ENCODE measurements around the gene PCOLCE2. TPM values are rescaled to one million over a fixed set of nuclear protein-coding genes. Genes with fewer than 3 reads are reported as not detected.
A peak's percentile ranks its signal among the peaks of the same experiment; 100 is the strongest.

PCOLCE2 gene
- total and polyA plus RNA-seq, 2 donors (not counting 3 experiments of a cell fraction or from before 2014, with no cell fraction given) = not detected

GRCh38 chr3:142896201-142896755, 7.4 kb upstream of the PCOLCE2 start:
- intact Hi-C loops (cut with micrococcal nuclease) (no loop called here), dilution Hi-C loops (cut with MboI; ENCODE audit: extremely low pct_ligation_motif_present, low sequenced_read_pairs) (no loop called here)
- peak; percentile 19 for TF ChIP-seq FOS (IDR thresholded peaks at IDR 0.05; ENCODE audit: borderline replicate concordance, insufficient read depth, low read length)
- no peak for TF ChIP-seq JUN (IDR thresholded peaks at IDR 0.05; ENCODE audit: borderline replicate concordance, insufficient read depth, insufficient read length, low read depth)
- TF ChIP-seq EZH2 (IDR thresholded peaks at IDR 0.05; ENCODE audit: borderline replicate concordance, low read depth, low read length, severe bottlenecking) = no peak
- no peak overlapping the region for H3K9ac ChIP-seq (replicated peaks; ENCODE audit: extremely low read depth, insufficient read depth, low read length)
- DNase-seq (ENCODE audit: low read depth, low spot score) = no peak
- H3K27ac ChIP-seq (ENCODE audit: insufficient read depth, low read depth, low read length) = no peak overlapping the region
- no peaks in the 10 kb centered on the region for H3K9me1 ChIP-seq (replicated peaks; ENCODE audit: control insufficient read depth, extremely low read depth, insufficient read depth, low read length)
- CTCF ChIA-PET = no interaction called here
- no peaks in the 10 kb centered on the region for H3K79me2 ChIP-seq (ENCODE audit: control insufficient read depth, insufficient read depth, low read length)
- H3K36me3 ChIP-seq (ENCODE audit: control insufficient read depth in 2 of 2, extremely low read depth in 1 of 2, insufficient read depth in 2 of 2, low read length in 2 of 2) = no peaks in the 10 kb centered on the region
- no peak overlapping the region for H3K4me3 ChIP-seq (replicated peaks in 1 of 3; ENCODE audit: insufficient read depth in 1 of 3, low read depth in 1 of 3, low read length in 3 of 3)
- peaks cover 12 to 16% of the 10 kb centered on the region in 2 experiments for H3K27me3 ChIP-seq (ENCODE audit: control insufficient read depth in 2 of 2, insufficient read depth in 2 of 2, low read length in 2 of 2)
- H3K4me2 ChIP-seq (ENCODE audit: insufficient read depth, low read length) = no peak overlapping the region
- no peak for FAIRE-seq
- POLR2A ChIA-PET = no interaction called here
- no peaks in the 10 kb centered on the region for H3K9me3 ChIP-seq (replicated peaks; ENCODE audit: control insufficient read depth, insufficient read depth, low read length)
- H3K4me1 ChIP-seq (ENCODE audit: control insufficient read depth, extremely low read depth, insufficient read depth, low read length) = no peaks in the 10 kb centered on the region
- no TSS peak for BruUV-seq (replicated peaks)
- H4K20me1 ChIP-seq (replicated peaks; ENCODE audit: control insufficient read depth, extremely low read depth, insufficient read depth, low read length) = no peaks in the 10 kb centered on the region
- no peak overlapping the region for H2AFZ ChIP-seq (ENCODE audit: low read depth, low read length)

- H3K36me3 ChIP-seq (ENCODE audit: control insufficient read depth in 2 of 2, extremely low read depth in 1 of 2, insufficient read depth in 2 of 2, low read length in 2 of 2) = no peaks in the 10 kb centered on the region
- no peak for DNase-seq (ENCODE audit: low read depth, low spot score)
- H2AFZ ChIP-seq (ENCODE audit: low read depth, low read length) = no peak overlapping the region
- CTCF ChIA-PET = interaction anchor here (1.1 kb wide), 1 partner anchor 307 kb away, joined by 3 read pairs; no protein-coding TSS in a partner anchor
- intact Hi-C loops (cut with micrococcal nuclease) = no loop called here
- H3K9me3 ChIP-seq (replicated peaks; ENCODE audit: control insufficient read depth, insufficient read depth, low read length) = no peaks in the 10 kb centered on the region
- H3K27me3 ChIP-seq (ENCODE audit: control insufficient read depth in 2 of 2, insufficient read depth in 2 of 2, low read length in 2 of 2) = peaks cover 12 to 21% of the 10 kb centered on the region in 2 experiments
- no peaks in the 10 kb centered on the region for H4K20me1 ChIP-seq (replicated peaks; ENCODE audit: control insufficient read depth, extremely low read depth, insufficient read depth, low read length)
- POLR2A ChIA-PET = no interaction called here
- no peak overlapping the region for H3K4me2 ChIP-seq (ENCODE audit: insufficient read depth, low read length)
- no TSS peak for BruUV-seq (replicated peaks)
- H3K4me3 ChIP-seq (replicated peaks in 1 of 3; ENCODE audit: insufficient read depth in 1 of 3, low read depth in 1 of 3, low read length in 3 of 3) = no peak overlapping the region
- no peaks in the 10 kb centered on the region for H3K4me1 ChIP-seq (ENCODE audit: control insufficient read depth, extremely low read depth, insufficient read depth, low read length)
- TF ChIP-seq GATA2 (IDR thresholded peaks at IDR 0.05; ENCODE audit: insufficient read depth, insufficient read length, low read depth, low read length) (no peak), JUN (IDR thresholded peaks at IDR 0.05; ENCODE audit: borderline replicate concordance, insufficient read depth, insufficient read length, low read depth) (no peak), POLR2A (IDR thresholded peaks at IDR 0.05; ENCODE audit: low read depth, low read length) (no peak), MYC (IDR thresholded peaks at IDR 0.05; ENCODE audit: low read depth, low read length) (no peak), CTCF (IDR thresholded peaks at IDR 0.05; ENCODE audit: extremely low read depth in 1 of 2, insufficient read depth in 1 of 2, low read depth in 1 of 2, low read length in 2 of 2) (no peak), EZH2 (IDR thresholded peaks at IDR 0.05; ENCODE audit: borderline replicate concordance, low read depth, low read length, severe bottlenecking) (no peak), POLR2AphosphoS5 (IDR thresholded peaks at IDR 0.05; ENCODE audit: insufficient read depth, low read depth, low read length) (no peak), FOS (IDR thresholded peaks at IDR 0.05; ENCODE audit: borderline replicate concordance, insufficient read depth, low read length) (no peak), MAX (IDR thresholded peaks at IDR 0.05; ENCODE audit: insufficient read depth, insufficient read length) (no peak)
- no peak overlapping the region for H3K27ac ChIP-seq (ENCODE audit: insufficient read depth, low read depth, low read length)
- H3K9me1 ChIP-seq (replicated peaks; ENCODE audit: control insufficient read depth, extremely low read depth, insufficient read depth, low read length) = no peaks in the 10 kb centered on the region
- H3K9ac ChIP-seq (replicated peaks; ENCODE audit: extremely low read depth, insufficient read depth, low read length) = no peak overlapping the region
- dilution Hi-C loops (cut with MboI; ENCODE audit: extremely low pct_ligation_motif_present, low sequenced_read_pairs) = no loop called here
- no peak for FAIRE-seq
- H3K79me2 ChIP-seq (ENCODE audit: control insufficient read depth, insufficient read depth, low read length) = no peaks in the 10 kb centered on the region
Measured at GRCh38 chr3:142894493-142894892, 5.6 kb upstream of the PCOLCE2 start.

Measured in endothelial cell of umbilical vein (primary cell).